Prostate gland (tissue), 2 donors: ENCODE data around the gene MLF2.

ENCODE experiments used
- POLR2A ChIP-seq: fragments of 450-650 bp; IDR thresholded peaks from one replicate; pipeline ENCODE4 v1.6.1; 2016; ENCODE audit warnings: antibody characterized with exemption, mild to moderate bottlenecking
- TF ChIP-seq, protein P1 (sequence below), 4 experiments: fragments of 200-600 bp in 2 of 4; fragments of 450-650 bp in 2 of 4; sonication (generic) in 2 of 4; IDR thresholded peaks; 1 replicate in 3 of 4; 2 replicates in 1 of 4; pipeline ENCODE4 v1.5.1; 2016 to 2019; ENCODE audit warnings: antibody characterized with exemption in 4 of 4, mild to moderate bottlenecking in 2 of 4, moderate library complexity in 2 of 4

DNA sequence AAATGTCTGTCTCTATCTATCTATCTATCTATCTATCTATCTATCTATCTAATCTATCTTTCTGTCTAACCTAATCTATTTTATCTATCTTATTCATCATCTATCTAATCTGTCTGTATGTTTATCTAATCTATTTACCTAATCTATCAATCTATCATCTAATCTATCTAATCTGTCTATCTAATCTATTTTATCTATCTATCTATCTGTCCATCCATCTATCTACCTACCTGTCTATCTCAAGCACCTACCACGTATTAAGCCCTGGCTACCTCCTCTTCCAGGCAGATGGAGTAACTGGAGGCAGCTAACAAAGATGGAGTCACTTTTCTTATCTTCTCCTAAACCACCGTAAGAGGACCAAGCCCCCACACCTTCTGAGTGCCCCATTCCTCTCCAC lies 42.1 kb upstream of the MLF2 start:
- TF ChIP-seq, protein P1, sequence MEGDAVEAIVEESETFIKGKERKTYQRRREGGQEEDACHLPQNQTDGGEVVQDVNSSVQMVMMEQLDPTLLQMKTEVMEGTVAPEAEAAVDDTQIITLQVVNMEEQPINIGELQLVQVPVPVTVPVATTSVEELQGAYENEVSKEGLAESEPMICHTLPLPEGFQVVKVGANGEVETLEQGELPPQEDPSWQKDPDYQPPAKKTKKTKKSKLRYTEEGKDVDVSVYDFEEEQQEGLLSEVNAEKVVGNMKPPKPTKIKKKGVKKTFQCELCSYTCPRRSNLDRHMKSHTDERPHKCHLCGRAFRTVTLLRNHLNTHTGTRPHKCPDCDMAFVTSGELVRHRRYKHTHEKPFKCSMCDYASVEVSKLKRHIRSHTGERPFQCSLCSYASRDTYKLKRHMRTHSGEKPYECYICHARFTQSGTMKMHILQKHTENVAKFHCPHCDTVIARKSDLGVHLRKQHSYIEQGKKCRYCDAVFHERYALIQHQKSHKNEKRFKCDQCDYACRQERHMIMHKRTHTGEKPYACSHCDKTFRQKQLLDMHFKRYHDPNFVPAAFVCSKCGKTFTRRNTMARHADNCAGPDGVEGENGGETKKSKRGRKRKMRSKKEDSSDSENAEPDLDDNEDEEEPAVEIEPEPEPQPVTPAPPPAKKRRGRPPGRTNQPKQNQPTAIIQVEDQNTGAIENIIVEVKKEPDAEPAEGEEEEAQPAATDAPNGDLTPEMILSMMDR (IDR thresholded peaks at IDR 0.05), result no peak
- no peak for TF ChIP-seq POLR2A
